ENCODE measurements around the gene UBE2N. TPM values are rescaled to one million over a fixed set of nuclear protein-coding genes. Genes with fewer than 3 reads are reported as not detected.
"Not testable (repeated sequence)": the region's sequence is repeated elsewhere in the genome, so short reads cannot be mapped to it uniquely, and the experiment has no call there.

Gene UBE2N
- total RNA-seq, 1 donor from 2014 or later = 70.0 TPM

DNA sequence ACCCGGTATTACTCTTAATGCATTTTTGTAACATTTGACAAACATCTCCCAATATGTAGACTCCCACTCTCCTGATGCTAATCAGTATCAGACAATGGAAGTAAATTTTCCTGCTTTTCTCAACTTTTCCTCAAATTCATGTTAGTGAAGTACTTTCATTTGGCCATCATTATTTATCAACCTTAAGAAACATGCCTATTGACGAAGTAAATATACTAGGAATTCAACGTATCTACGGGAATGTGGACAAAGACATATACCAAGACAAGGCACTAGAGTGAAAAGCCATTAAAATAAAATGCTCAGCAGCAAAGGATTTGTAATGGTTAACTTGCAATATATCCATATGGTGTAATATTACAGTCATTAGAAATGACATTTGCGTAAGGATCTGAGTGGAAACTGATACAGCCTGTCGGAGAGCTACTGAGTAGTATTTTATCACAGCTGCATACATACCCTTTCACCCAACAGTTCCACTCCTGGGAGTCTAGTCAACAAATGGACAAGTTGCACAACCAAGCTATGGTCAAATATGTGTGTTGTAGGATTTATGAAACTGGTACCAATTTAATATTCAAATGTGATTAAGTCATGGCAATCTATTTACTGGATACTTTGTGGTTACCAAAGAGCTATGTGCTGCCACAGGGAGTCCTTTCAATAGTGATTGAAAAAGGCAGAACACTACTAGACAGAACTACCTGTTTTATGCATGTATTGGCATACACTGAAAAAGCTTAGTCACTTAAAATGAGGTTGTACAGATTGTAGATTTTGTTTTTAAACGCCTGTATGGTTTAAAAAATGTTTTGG is 37.6 kb downstream of the UBE2N start:
- peaks cover 13% of the 10 kb centered on the region for H3K4me1 Mint-ChIP-seq (ENCODE audit: low read depth)

DNA sequence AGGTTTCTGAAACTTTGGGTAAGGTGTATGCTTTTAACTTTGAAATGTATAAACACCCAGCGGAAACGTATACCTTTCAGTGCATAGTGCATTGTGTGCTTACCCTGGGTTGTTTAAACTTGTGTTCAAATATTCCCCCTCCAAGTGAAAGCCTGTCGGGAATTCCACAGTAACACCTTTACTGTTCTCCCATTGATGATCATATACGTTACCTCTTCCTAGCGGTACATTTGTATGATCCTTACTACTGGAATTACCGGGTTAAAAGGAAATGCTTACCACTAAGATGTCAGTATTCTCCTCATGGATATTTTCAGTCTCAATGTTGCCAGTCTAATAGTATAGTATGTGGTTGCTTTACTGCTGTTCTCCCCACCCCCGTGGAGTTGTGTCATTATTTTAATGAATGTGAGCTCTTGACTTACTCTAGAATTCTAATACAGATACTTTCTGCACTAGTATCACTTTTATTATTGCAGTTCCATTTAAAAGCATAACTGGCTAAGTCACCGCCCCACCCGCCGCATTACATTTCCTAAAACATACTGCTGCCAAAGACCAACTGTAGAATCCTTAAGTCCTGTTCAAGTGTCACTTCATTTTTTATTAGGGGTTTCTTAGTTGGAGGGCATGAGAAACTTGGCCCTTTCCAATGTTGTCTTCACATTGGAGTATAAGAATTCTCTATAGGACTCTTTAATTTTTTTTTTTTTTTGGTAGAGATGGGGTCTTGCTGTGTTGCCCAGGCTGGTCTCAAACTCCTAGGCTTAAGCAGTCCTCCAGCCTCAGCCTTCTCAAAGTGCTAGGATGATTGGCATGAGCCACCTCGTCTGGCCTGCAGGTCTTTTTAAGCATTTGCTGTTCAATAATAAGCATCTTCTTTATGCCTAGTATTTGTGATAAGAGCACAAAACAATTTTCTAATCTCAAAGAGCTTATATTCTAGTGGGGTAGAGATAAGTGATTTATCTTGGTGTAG is 39.1 kb downstream of the UBE2N start:
- Mint-ChIP-seq H3K36me3 (ENCODE audit: low read depth) (peaks cover 13% of the 10 kb centered on the region), H3K4me1 (ENCODE audit: low read depth) (peaks cover 2% of the 10 kb centered on the region), H3K4me3 (ENCODE audit: unreplicated experiment) (no peak overlapping the region), H3K27ac (ENCODE audit: unreplicated experiment) (peak overlapping the region; percentile 2), H3K9me3 (ENCODE audit: low read depth) (no peaks in the 10 kb centered on the region), H3K27me3 (ENCODE audit: low read depth) (no peaks in the 10 kb centered on the region)
- TF ChIP-seq, protein P1, sequence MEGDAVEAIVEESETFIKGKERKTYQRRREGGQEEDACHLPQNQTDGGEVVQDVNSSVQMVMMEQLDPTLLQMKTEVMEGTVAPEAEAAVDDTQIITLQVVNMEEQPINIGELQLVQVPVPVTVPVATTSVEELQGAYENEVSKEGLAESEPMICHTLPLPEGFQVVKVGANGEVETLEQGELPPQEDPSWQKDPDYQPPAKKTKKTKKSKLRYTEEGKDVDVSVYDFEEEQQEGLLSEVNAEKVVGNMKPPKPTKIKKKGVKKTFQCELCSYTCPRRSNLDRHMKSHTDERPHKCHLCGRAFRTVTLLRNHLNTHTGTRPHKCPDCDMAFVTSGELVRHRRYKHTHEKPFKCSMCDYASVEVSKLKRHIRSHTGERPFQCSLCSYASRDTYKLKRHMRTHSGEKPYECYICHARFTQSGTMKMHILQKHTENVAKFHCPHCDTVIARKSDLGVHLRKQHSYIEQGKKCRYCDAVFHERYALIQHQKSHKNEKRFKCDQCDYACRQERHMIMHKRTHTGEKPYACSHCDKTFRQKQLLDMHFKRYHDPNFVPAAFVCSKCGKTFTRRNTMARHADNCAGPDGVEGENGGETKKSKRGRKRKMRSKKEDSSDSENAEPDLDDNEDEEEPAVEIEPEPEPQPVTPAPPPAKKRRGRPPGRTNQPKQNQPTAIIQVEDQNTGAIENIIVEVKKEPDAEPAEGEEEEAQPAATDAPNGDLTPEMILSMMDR (IDR thresholded peaks at IDR 0.05) = no peak
- DNase-seq (ENCODE audit: low spot score) = no peak

More for the DNA sequence above, 37.6 kb downstream of the UBE2N start:
- Mint-ChIP-seq H3K9me3 (ENCODE audit: low read depth) (no peaks in the 10 kb centered on the region), H3K4me3 (ENCODE audit: unreplicated experiment) (no peak overlapping the region), H3K36me3 (ENCODE audit: low read depth) (peaks cover 9% of the 10 kb centered on the region), H3K27ac (ENCODE audit: unreplicated experiment) (no peak overlapping the region), H3K27me3 (ENCODE audit: low read depth) (no peaks in the 10 kb centered on the region)
- DNase-seq (ENCODE audit: low spot score) = no peak
- TF ChIP-seq, protein P1 (IDR thresholded peaks at IDR 0.05) = no peak

DNA sequence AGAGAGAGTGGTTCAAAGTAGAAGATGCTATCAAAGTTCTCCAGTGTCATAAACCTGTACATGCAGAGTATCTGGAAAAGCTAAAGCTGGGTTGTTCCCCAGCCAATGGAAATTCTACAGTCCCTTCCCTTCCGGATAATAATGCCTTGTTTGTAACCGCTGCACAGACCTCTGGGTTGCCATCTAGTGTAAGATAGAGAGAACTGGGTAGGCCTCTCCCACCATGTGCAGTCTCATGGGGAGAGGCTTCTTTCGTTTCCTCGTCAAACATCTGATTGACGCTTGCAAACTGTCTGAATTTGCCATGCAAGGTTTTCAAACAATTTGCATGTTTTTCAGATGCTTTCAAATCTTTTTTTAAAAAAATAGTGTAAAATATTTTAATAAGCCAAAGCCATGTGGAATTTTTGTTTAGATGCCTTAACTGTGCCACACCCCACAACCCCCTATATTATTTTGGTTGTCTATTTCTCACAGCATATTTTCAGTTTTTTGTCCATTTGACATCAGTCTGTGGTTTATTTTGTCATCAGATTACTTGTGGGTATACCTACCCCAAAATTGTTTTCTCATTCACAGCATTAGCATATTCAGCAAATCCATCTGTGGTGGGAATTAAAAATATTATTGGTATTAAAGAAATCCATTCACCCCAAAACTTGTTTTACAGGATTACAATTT is 42.4 kb downstream of the UBE2N start:
- H3K27ac Mint-ChIP-seq (ENCODE audit: unreplicated experiment) = not testable (repeated sequence)

DNA sequence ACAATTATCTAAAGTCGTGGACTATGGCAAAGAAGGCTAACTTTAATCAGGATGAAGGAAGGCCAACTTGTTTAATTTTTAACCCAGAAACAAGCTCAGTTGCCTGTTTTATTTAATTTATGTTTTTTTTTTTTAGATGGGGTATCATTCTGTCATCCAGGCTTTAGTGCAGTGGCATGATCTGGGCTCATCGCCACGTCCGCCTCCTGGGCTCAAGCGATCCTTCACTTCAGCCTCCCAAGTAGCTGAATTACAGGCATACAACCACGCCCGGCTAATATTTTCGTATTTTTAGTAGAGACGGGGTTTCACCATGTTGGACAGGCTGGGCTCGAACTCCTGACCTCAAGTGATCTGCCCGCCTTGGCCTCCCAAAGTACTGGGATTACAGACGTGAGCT is 44.3 kb downstream of the UBE2N start:
- no peak overlapping the region for H3K4me3 Mint-ChIP-seq (ENCODE audit: unreplicated experiment)
- no peak overlapping the region for H3K27ac Mint-ChIP-seq (ENCODE audit: unreplicated experiment)
- TF ChIP-seq, protein P1 (IDR thresholded peaks at IDR 0.05) = no peak
- peaks cover 6% of the 10 kb centered on the region for H3K4me1 Mint-ChIP-seq (ENCODE audit: low read depth)
- H3K9me3 Mint-ChIP-seq (ENCODE audit: low read depth) = no peaks in the 10 kb centered on the region
- H3K27me3 Mint-ChIP-seq (ENCODE audit: low read depth) = no peaks in the 10 kb centered on the region
- no peak for DNase-seq (ENCODE audit: low spot score)
- H3K36me3 Mint-ChIP-seq (ENCODE audit: low read depth) = peaks cover 5% of the 10 kb centered on the region

More for the DNA sequence above, 42.4 kb downstream of the UBE2N start:
- DNase-seq (ENCODE audit: low spot score); H3K4me1 Mint-ChIP-seq (ENCODE audit: low read depth); H3K9me3 Mint-ChIP-seq (ENCODE audit: low read depth); H3K27me3 Mint-ChIP-seq (ENCODE audit: low read depth); H3K4me3 Mint-ChIP-seq (ENCODE audit: unreplicated experiment): not testable (repeated sequence)
- TF ChIP-seq, protein P1 (IDR thresholded peaks at IDR 0.05) = peak; percentile 16
- peaks cover 13% of the 10 kb centered on the region for H3K36me3 Mint-ChIP-seq (ENCODE audit: low read depth)
